ENCODE results near the gene PPP2R5E.

The PPP2R5E gene

GRCh38 chr14:63421919-63422318 lies 121.3 kb downstream of the PPP2R5E start:
- H3K27me3 Mint-ChIP-seq: no peaks in the 10 kb centered on the region
- peaks cover 12% of the 10 kb centered on the region for H3K36me3 Mint-ChIP-seq
- no peak for DNase-seq (ENCODE audit: low spot score in 2 of 2)
- H3K4me3 Mint-ChIP-seq: no peak overlapping the region
- H3K27ac Mint-ChIP-seq: no peak overlapping the region
- H3K9me3 Mint-ChIP-seq: no peaks in the 10 kb centered on the region
- no peak for ATAC-seq (ENCODE audit: low read depth)
- peaks cover 8% of the 10 kb centered on the region for H3K4me1 Mint-ChIP-seq

GRCh38 chr14:63421226-63421625 lies 122.0 kb downstream of the PPP2R5E start:
- DNase-seq (ENCODE audit: low spot score in 2 of 2): no peak
- Mint-ChIP-seq H3K36me3 (peaks cover 12% of the 10 kb centered on the region), H3K27ac (no peak overlapping the region), H3K4me3 (no peak overlapping the region), H3K4me1 (peaks cover 8% of the 10 kb centered on the region), H3K9me3 (no peaks in the 10 kb centered on the region), H3K27me3 (no peaks in the 10 kb centered on the region)
- ATAC-seq (ENCODE audit: low read depth): no peak

GRCh38 chr14:63418020-63418419 lies 125.2 kb downstream of the PPP2R5E start:
- Mint-ChIP-seq H3K4me1 (no peaks in the 10 kb centered on the region), H3K4me3 (no peak overlapping the region), H3K27ac (no peak overlapping the region), H3K36me3 (peaks cover 18% of the 10 kb centered on the region), H3K9me3 (no peaks in the 10 kb centered on the region), H3K27me3 (no peaks in the 10 kb centered on the region)
- no peak for ATAC-seq (ENCODE audit: low read depth)
- no peak for DNase-seq (ENCODE audit: low spot score in 2 of 2)

DNA sequence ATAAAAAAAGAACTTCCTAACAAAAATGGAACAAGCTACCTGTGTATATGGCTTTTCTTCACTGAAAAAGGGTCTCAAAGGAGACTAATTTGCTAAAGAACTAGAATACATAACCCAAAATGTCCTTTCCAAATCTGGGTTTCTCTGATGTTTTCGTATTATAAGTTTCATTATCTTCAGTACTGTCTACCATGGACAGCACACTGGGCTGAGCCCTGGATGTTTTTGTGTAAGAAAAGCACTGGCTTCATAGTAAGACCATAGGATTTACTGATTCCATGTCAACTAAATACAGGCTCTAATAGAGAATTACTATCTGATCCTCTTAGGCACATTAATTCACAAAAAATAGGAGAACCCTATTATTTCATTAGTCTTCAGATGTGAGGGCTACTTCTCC lies 130.2 kb downstream of the PPP2R5E start:
- ATAC-seq (ENCODE audit: low read depth) (no peak), DNase-seq (ENCODE audit: low spot score in 2 of 2) (no peak)
- H3K36me3 Mint-ChIP-seq: peaks cover 28% of the 10 kb centered on the region
- peak overlapping the region; percentile 37 for H3K27ac Mint-ChIP-seq
- H3K4me3 Mint-ChIP-seq: no peak overlapping the region
- no peaks in the 10 kb centered on the region for H3K4me1 Mint-ChIP-seq
- H3K9me3 Mint-ChIP-seq: no peaks in the 10 kb centered on the region
- no peaks in the 10 kb centered on the region for H3K27me3 Mint-ChIP-seq

- Mint-ChIP-seq H3K36me3 (peaks cover 28% of the 10 kb centered on the region), H3K27ac (no peak overlapping the region), H3K9me3 (no peaks in the 10 kb centered on the region), H3K4me1 (peaks cover 2% of the 10 kb centered on the region), H3K4me3 (no peak overlapping the region), H3K27me3 (no peaks in the 10 kb centered on the region)
- DNase-seq (ENCODE audit: low spot score in 2 of 2) (no peak), ATAC-seq (ENCODE audit: low read depth) (no peak)
These were observed 136.8 kb downstream of the PPP2R5E start for GRCh38 chr14:63406333-63406732.

- Mint-ChIP-seq H3K27ac (no peak overlapping the region), H3K4me1 (peaks cover 2% of the 10 kb centered on the region), H3K9me3 (no peaks in the 10 kb centered on the region), H3K36me3 (peaks cover 28% of the 10 kb centered on the region), H3K4me3 (no peak overlapping the region), H3K27me3 (no peaks in the 10 kb centered on the region)
- DNase-seq (ENCODE audit: low spot score in 2 of 2): no peak
- no peak for ATAC-seq (ENCODE audit: low read depth)
These were observed 137.5 kb downstream of the PPP2R5E start for GRCh38 chr14:63405715-63406114.

GRCh38 chr14:63404906-63405305 lies 138.3 kb downstream of the PPP2R5E start:
- Mint-ChIP-seq H3K9me3 (no peaks in the 10 kb centered on the region), H3K36me3 (peaks cover 25% of the 10 kb centered on the region), H3K27me3 (no peaks in the 10 kb centered on the region), H3K27ac (no peak overlapping the region), H3K4me1 (peaks cover 2% of the 10 kb centered on the region), H3K4me3 (no peak overlapping the region)
- DNase-seq (ENCODE audit: low spot score in 2 of 2) (no peak), ATAC-seq (ENCODE audit: low read depth) (no peak)

DNA sequence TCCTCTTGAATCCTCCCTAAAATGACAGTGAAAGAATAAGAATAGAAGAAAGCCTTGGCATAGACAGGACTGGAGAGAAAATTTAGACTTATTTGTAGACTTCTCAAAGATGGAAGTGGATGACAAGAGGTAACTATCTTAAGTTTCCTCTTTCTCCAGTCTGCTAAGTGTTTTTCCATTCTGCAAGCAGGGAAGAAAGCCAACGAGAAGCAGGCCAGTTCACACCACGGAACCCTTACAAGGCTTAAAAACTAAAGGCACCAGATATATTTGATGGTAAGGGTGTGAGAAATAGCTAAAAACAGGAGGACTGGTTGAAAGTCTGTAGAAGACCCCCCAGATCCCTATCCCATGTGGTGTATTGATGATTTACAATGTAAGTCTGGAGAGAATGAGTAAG lies 141.5 kb downstream of the PPP2R5E start:
- H3K36me3 Mint-ChIP-seq: peaks cover 31% of the 10 kb centered on the region
- peak overlapping the region; percentile 25 for H3K27ac Mint-ChIP-seq
- peaks cover 2% of the 10 kb centered on the region for H3K9me3 Mint-ChIP-seq

DNA sequence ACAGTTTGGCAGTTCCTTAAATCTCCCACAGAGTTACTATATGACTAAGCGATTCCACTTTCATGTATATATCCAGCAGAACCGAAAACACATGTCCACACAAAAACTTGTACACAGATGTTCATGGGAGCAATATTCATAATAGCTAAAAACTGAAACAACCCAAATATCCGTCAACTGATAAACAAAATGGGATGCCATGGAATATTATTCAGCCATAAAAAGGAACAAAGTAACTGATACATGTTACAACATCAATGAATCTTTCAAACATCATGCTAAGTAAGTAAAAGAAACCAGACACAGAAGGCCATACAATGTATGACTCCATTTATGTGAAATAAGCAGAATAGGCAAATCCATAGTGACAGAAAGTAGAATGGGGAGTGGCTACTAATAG lies 144.2 kb downstream of the PPP2R5E start:
- peaks cover 39% of the 10 kb centered on the region for H3K36me3 Mint-ChIP-seq
- peaks cover 2% of the 10 kb centered on the region for H3K4me1 Mint-ChIP-seq
- ATAC-seq (ENCODE audit: low read depth) (no peak), DNase-seq (ENCODE audit: low spot score in 2 of 2) (no peak)
- H3K27ac Mint-ChIP-seq: no peak overlapping the region
- H3K27me3 Mint-ChIP-seq: no peaks in the 10 kb centered on the region
- peaks cover 2% of the 10 kb centered on the region for H3K9me3 Mint-ChIP-seq
- H3K4me3 Mint-ChIP-seq: no peak overlapping the region

More for the DNA sequence above, 141.5 kb downstream of the PPP2R5E start:
- ATAC-seq (ENCODE audit: low read depth) (no peak), DNase-seq (ENCODE audit: low spot score in 2 of 2) (no peak)
- H3K4me3 Mint-ChIP-seq: no peak overlapping the region
- no peaks in the 10 kb centered on the region for H3K27me3 Mint-ChIP-seq
- peaks cover 4% of the 10 kb centered on the region for H3K4me1 Mint-ChIP-seq

DNA sequence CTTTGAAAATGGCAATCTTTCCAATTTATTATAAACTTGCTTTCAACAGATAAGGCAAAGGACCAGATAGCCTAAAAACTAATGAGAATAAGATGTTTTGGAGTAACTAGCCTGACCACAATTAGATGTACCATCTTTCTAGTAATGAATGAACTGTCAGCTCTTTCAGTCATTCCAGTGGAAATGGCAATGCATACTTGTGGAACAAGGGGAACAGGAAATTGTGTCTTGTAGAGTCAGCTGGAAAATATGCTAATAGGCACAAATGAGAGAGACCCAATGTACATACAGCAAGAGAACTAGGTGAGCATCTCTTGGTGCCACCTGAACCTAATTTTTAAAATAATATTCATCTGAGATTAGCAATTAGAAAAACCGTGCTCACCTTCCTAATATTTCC lies 148.3 kb downstream of the PPP2R5E start:
- DNase-seq (ENCODE audit: low spot score in 2 of 2): no peak
- H3K4me1 Mint-ChIP-seq: peaks cover 2% of the 10 kb centered on the region
- peaks cover 30% of the 10 kb centered on the region for H3K36me3 Mint-ChIP-seq
- H3K9me3 Mint-ChIP-seq: peaks cover 2% of the 10 kb centered on the region
- peak overlapping the region; percentile 78 for H3K27ac Mint-ChIP-seq
- no peak for ATAC-seq (ENCODE audit: low read depth)
- H3K4me3 Mint-ChIP-seq: no peak overlapping the region
- H3K27me3 Mint-ChIP-seq: no peaks in the 10 kb centered on the region

DNA sequence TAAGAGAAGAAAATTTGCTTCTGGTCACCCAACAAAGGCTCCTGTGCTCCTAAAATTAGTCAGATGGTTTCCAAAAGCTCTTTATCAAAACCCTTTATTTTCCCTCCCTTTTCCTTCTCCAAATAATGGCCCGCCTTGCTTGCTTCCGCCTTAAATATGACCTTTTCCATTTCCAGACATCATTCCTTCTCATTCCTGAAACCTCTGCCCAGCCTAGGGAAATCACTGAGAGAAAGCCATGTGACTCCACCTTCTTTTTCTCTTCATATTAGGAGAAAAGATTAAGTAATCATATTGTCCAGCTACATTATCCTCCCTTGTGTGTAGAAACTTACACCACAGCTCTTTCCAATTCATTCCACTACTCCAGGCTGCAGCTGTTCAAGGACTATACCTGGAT lies 148.7 kb downstream of the PPP2R5E start:
- H3K4me1 Mint-ChIP-seq: peaks cover 2% of the 10 kb centered on the region
- DNase-seq (ENCODE audit: low spot score in 2 of 2): no peak
- H3K27me3 Mint-ChIP-seq: no peaks in the 10 kb centered on the region
- H3K27ac Mint-ChIP-seq: no peak overlapping the region
- H3K36me3 Mint-ChIP-seq: peaks cover 26% of the 10 kb centered on the region
- no peak for ATAC-seq (ENCODE audit: low read depth)
- H3K4me3 Mint-ChIP-seq: no peak overlapping the region
- H3K9me3 Mint-ChIP-seq: peaks cover 2% of the 10 kb centered on the region

DNA sequence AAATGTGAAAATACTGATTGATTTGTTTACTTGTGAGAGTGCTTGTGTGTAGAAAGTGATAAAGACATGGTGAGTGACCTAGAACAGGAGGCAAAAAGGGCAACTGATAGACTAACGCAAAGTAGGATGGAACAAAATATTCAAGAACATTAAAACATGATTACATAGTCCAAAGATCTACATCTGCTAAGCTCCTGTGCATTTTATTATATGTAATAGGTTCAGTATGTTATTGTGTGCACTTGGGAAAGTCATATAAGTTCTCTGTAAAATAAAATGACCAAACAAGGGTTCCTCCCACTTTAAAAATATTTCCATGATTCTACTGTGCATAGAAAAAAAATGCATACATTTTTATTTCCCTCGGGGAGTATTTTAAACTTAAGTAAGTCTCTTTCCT lies 150.2 kb downstream of the PPP2R5E start:
- no peak overlapping the region for H3K4me3 Mint-ChIP-seq
- ATAC-seq (ENCODE audit: low read depth) (no peak), DNase-seq (ENCODE audit: low spot score in 2 of 2) (no peak)
- H3K9me3 Mint-ChIP-seq: no peaks in the 10 kb centered on the region
- no peaks in the 10 kb centered on the region for H3K4me1 Mint-ChIP-seq
- H3K36me3 Mint-ChIP-seq: peaks cover 23% of the 10 kb centered on the region
- H3K27me3 Mint-ChIP-seq: no peaks in the 10 kb centered on the region
- H3K27ac Mint-ChIP-seq: no peak overlapping the region

GRCh38 chr14:63392236-63392635 lies 150.9 kb downstream of the PPP2R5E start:
- no peak for DNase-seq (ENCODE audit: low spot score in 2 of 2)

GRCh38 chr14:63388766-63389431 lies 154.3 kb downstream of the PPP2R5E start:
- H3K4me3 Mint-ChIP-seq: no peak overlapping the region
- peaks cover 32% of the 10 kb centered on the region for H3K36me3 Mint-ChIP-seq
- H3K4me1 Mint-ChIP-seq: peaks cover 4% of the 10 kb centered on the region
- H3K27me3 Mint-ChIP-seq: no peaks in the 10 kb centered on the region
- peak; percentile 43 to 51 for DNase-seq (ENCODE audit: low spot score in 2 of 2)
- no peaks in the 10 kb centered on the region for H3K9me3 Mint-ChIP-seq
- peak overlapping the region; percentile 25 for H3K27ac Mint-ChIP-seq
- ATAC-seq (ENCODE audit: low read depth): peak; percentile 88

More at GRCh38 chr14:63392236-63392635, 150.9 kb downstream of the PPP2R5E start:
- Mint-ChIP-seq H3K36me3 (peaks cover 28% of the 10 kb centered on the region), H3K4me1 (no peaks in the 10 kb centered on the region), H3K9me3 (no peaks in the 10 kb centered on the region), H3K27me3 (no peaks in the 10 kb centered on the region), H3K27ac (no peak overlapping the region), H3K4me3 (no peak overlapping the region)
- ATAC-seq (ENCODE audit: low read depth): no peak

DNA sequence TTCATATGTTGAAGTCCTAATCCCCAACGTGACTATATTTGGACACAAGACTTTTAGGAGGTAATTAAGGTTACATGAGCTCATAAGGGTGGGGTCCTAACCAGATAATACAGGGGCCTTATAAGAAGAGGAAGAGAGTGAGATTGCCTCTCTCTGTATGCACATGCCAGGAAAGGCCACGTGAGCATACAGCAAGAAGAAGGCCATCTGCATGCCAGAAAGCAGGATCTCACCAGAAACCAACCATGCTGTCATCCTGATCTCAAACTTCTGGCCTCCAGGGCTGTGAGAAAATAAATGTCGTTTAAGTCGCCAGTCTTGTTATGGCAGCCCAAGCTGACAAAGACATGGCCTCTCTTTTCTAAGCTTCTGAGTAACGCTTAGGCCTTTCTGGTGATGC lies 155.5 kb downstream of the PPP2R5E start:
- DNase-seq (ENCODE audit: low spot score in 2 of 2) (no peak), ATAC-seq (ENCODE audit: low read depth) (no peak)
- H3K36me3 Mint-ChIP-seq: peaks cover 33% of the 10 kb centered on the region
- H3K4me3 Mint-ChIP-seq: no peak overlapping the region
- no peaks in the 10 kb centered on the region for H3K9me3 Mint-ChIP-seq
- no peak overlapping the region for H3K27ac Mint-ChIP-seq
- H3K4me1 Mint-ChIP-seq: peaks cover 7% of the 10 kb centered on the region
- H3K27me3 Mint-ChIP-seq: no peaks in the 10 kb centered on the region

Data from memory B cell (primary cell).